Sigmoid colon (tissue), 4 donors: ENCODE results near the gene CAMKV.

Experiments
- EP300 ChIP-seq, 4 donors: sonication (generic); formaldehyde crosslinking; IDR thresholded peaks; one replicate each; pipeline ENCODE4 v1.6.1; 2017; ENCODE audit warnings: antibody characterized with exemption in 4 of 4
- POLR2A ChIP-seq, 2 donors: fragments of 450-650 bp; IDR thresholded peaks; one replicate each; pipeline ENCODE4 v1.6.1; 2016; ENCODE audit warnings: antibody characterized with exemption in 2 of 2, mild to moderate bottlenecking in 2 of 2, moderate library complexity in 2 of 2
- POLR2AphosphoS5 ChIP-seq, 4 donors: sonication (generic); formaldehyde crosslinking; IDR thresholded peaks; one replicate each; pipeline ENCODE4 v1.6.1; 2017; ENCODE audit warnings: antibody characterized with exemption in 4 of 4
- TF ChIP-seq, protein P1 (sequence below), 4 experiments: fragments of 450-650 bp in 3 of 4; fragments of 200-600 bp in 1 of 4; IDR thresholded peaks; one replicate each; pipeline ENCODE4 v1.5.1; 2016 to 2019; ENCODE audit warnings: antibody characterized with exemption in 4 of 4, mild to moderate bottlenecking in 3 of 4, moderate library complexity in 2 of 4

DNA sequence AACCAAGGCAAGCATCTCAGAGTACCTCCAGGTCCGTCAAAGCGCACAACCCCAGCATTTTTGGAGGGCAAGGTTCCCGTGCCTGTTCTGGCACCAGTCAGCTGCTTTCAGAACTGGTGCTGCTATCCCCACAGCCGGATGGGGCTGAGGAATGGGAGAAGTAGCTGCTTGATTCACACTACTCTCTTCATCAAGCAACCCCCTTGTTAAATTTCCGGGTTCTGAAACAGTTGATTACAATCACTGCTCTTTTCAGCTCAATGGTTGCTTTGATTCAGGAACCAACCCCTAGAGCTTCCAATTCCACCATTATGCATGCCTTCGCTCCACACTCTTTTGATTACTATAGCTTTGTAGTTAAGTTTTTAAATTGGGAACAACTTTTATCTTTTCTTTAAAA is 43.7 kb downstream of the CAMKV start:
- TF ChIP-seq, protein P1, sequence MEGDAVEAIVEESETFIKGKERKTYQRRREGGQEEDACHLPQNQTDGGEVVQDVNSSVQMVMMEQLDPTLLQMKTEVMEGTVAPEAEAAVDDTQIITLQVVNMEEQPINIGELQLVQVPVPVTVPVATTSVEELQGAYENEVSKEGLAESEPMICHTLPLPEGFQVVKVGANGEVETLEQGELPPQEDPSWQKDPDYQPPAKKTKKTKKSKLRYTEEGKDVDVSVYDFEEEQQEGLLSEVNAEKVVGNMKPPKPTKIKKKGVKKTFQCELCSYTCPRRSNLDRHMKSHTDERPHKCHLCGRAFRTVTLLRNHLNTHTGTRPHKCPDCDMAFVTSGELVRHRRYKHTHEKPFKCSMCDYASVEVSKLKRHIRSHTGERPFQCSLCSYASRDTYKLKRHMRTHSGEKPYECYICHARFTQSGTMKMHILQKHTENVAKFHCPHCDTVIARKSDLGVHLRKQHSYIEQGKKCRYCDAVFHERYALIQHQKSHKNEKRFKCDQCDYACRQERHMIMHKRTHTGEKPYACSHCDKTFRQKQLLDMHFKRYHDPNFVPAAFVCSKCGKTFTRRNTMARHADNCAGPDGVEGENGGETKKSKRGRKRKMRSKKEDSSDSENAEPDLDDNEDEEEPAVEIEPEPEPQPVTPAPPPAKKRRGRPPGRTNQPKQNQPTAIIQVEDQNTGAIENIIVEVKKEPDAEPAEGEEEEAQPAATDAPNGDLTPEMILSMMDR (IDR thresholded peaks at IDR 0.05): no peak
- TF ChIP-seq POLR2AphosphoS5 (IDR thresholded peaks at IDR 0.05): no peak
- no peak for TF ChIP-seq POLR2A (IDR thresholded peaks at IDR 0.05)
- no peak for TF ChIP-seq EP300 (IDR thresholded peaks at IDR 0.05)
